GM18502 (cell line): ENCODE results near the gene LINC01488.

Source experiments
- ATAC-seq: cut with Tn5 transposase; IDR thresholded peaks from one replicate; pipeline ENCODE4 v1.9.1; 2021; ENCODE audit warnings: mild to moderate bottlenecking; ENCODE audit not compliant: unreplicated experiment, poor library complexity

The LINC01488 gene

GRCh38 chr11:69524291-69524882 is 42.9 kb downstream of the LINC01488 start:
- ATAC-seq, result no peak

GRCh38 chr11:69524991-69525411 is 43.5 kb downstream of the LINC01488 start:
- ATAC-seq, result no peak

GRCh38 chr11:69525516-69526452 is 44.3 kb downstream of the LINC01488 start:
- ATAC-seq, result no peak

- no peak for ATAC-seq
Measured at GRCh38 chr11:69526453-69526810, 45.0 kb downstream of the LINC01488 start.

GRCh38 chr11:69529001-69529400 is 47.5 kb downstream of the LINC01488 start:
- ATAC-seq, result no peak

- ATAC-seq, result no peak
Measured at GRCh38 chr11:69530278-69531070, 49.0 kb downstream of the LINC01488 start.

- no peak for ATAC-seq
Measured at GRCh38 chr11:69531071-69531716, 49.7 kb downstream of the LINC01488 start.

GRCh38 chr11:69531717-69532088 is 50.2 kb downstream of the LINC01488 start:
- ATAC-seq, result no peak

- no peak for ATAC-seq
Measured at GRCh38 chr11:69533296-69534165, 52.1 kb downstream of the LINC01488 start.

- ATAC-seq, result no peak
Measured at GRCh38 chr11:69534166-69534530, 52.7 kb downstream of the LINC01488 start.

- no peak for ATAC-seq
Measured at GRCh38 chr11:69535908-69536307, 54.4 kb downstream of the LINC01488 start.

GRCh38 chr11:69536406-69536805 is 54.9 kb downstream of the LINC01488 start:
- no peak for ATAC-seq

- ATAC-seq, result no peak
Measured at GRCh38 chr11:69537126-69537525, 55.7 kb downstream of the LINC01488 start.

GRCh38 chr11:69537855-69538640 is 56.6 kb downstream of the LINC01488 start:
- ATAC-seq, result no peak

GRCh38 chr11:69538854-69539253 is 57.4 kb downstream of the LINC01488 start:
- no peak for ATAC-seq

GRCh38 chr11:69539416-69540117 is 58.1 kb downstream of the LINC01488 start:
- no peak for ATAC-seq

GRCh38 chr11:69540118-69541000 is 58.9 kb downstream of the LINC01488 start:
- ATAC-seq, result no peak

GRCh38 chr11:69541001-69541285 is 59.5 kb downstream of the LINC01488 start:
- ATAC-seq, result no peak
